ENCODE results near the gene SHF.

The SHF gene

GRCh38 chr15:45168286-45168685, 19.5 kb downstream of the SHF start:
- CTCF ChIA-PET, result interaction anchor here (0.6 to 1.8 kb wide), 11 partner anchors 8 to 289 kb away, joined by 3 to 9 read pairs (median 3); no protein-coding TSS in a partner anchor
- H3K27ac ChIP-seq (ENCODE audit: extremely low read depth, low read depth, low read length), result no peak overlapping the region

DNA sequence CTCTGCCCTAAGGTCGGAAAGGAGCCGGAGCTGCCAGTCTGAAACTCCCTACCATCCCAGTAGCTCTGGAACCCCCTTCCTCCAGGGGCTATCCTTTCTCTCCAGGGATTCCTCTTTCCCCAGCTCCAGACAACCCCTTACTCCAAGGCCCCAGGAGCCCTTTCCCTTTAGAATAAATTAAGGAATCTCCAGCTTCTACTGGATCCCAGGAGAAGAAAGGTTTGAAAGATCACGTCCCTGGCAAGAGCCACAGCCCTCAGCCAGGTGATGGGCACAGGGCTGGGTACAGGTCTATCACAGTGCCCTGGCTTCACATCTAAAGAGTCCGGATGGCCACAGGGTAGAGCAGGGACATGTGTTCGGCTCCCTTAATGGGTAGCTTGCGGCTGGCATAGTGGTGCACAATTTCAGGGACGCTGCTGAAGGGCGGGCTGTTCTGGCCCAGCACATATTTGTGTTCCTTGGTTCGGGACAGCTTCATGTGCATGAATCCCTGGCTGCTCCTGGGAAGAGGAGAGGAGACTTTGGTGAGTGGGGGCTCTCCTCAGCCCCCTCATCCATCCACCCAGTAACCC, 20.0 kb downstream of the SHF start:
- no peak overlapping the region; the same call in 1 of the 2 replicates for H3K4me3 ChIP-seq (ENCODE audit: low read depth, low read length)
- TF ChIP-seq ZNF777 (tag by site-specific recombination; IDR thresholded peaks at IDR 0.05; ENCODE audit: borderline replicate concordance) (no peak), ZBTB48 (tag by site-specific recombination; IDR thresholded peaks at IDR 0.05) (peak; percentile 26; the same call in 1 of the 2 replicates)
- no peak overlapping the region for H3K27ac ChIP-seq (ENCODE audit: extremely low read depth, low read depth, low read length)
- no peaks in the 10 kb centered on the region for H3K36me3 ChIP-seq (ENCODE audit: control insufficient read depth in 2 of 2, insufficient read depth in 1 of 2, low read length in 2 of 2)
- no peaks in the 10 kb centered on the region for H3K9me3 ChIP-seq (ENCODE audit: control insufficient read depth, insufficient read depth, low read depth, low read length)
- 0 out of 2 replicates have a peak, but pooled peaks cover 2% of the 10 kb centered on the region for H3K4me1 ChIP-seq (ENCODE audit: control insufficient read depth, insufficient read depth, low read length)
- ChIA-PET CTCF (interaction anchor here (0.6 to 1.8 kb wide), 10 partner anchors 9 to 290 kb away, joined by 3 to 9 read pairs (median 3); no protein-coding TSS in a partner anchor), POLR2A (interaction anchor here (0.9 to 2.5 kb wide), 2 partner anchors 20 to 33 kb away, joined by 3 to 13 read pairs; partner anchors contain the start of gene SHF)

More at GRCh38 chr15:45168286-45168685, 19.5 kb downstream of the SHF start:
- no peaks in the 10 kb centered on the region for H3K9me3 ChIP-seq (ENCODE audit: control insufficient read depth, insufficient read depth, low read depth, low read length)
- H3K4me3 ChIP-seq (ENCODE audit: low read depth, low read length), result no peak overlapping the region
- POLR2A ChIA-PET, result interaction anchor here (0.9 to 2.5 kb wide), 2 partner anchors 19 to 32 kb away, joined by 3 to 13 read pairs; partner anchors contain the start of gene SHF
- no peaks in the 10 kb centered on the region for H3K36me3 ChIP-seq (ENCODE audit: control insufficient read depth in 2 of 2, insufficient read depth in 1 of 2, low read length in 2 of 2)
- H3K4me1 ChIP-seq (ENCODE audit: control insufficient read depth, insufficient read depth, low read length), result 0 out of 2 replicates have a peak, but pooled peaks cover 2% of the 10 kb centered on the region
- TF ChIP-seq ZNF140 (tag by site-specific recombination; IDR thresholded peaks at IDR 0.05), result no peak
- no peak for TF ChIP-seq ZNF311 (tag by site-specific recombination; IDR thresholded peaks at IDR 0.05; ENCODE audit: borderline replicate concordance)
- TF ChIP-seq ZNF548 (tag by site-specific recombination; IDR thresholded peaks at IDR 0.05), result no peak
- TF ChIP-seq ZNF274 (IDR thresholded peaks at IDR 0.05; ENCODE audit: low read length), result no peak
- TF ChIP-seq ZNF274 (tag by site-specific recombination; IDR thresholded peaks at IDR 0.05; ENCODE audit: borderline replicate concordance), result no peak
- TF ChIP-seq KLF17 (tag by site-specific recombination; IDR thresholded peaks at IDR 0.05), result no peak
- no peak for TF ChIP-seq ZSCAN23 (tag by site-specific recombination; IDR thresholded peaks at IDR 0.05)

DNA sequence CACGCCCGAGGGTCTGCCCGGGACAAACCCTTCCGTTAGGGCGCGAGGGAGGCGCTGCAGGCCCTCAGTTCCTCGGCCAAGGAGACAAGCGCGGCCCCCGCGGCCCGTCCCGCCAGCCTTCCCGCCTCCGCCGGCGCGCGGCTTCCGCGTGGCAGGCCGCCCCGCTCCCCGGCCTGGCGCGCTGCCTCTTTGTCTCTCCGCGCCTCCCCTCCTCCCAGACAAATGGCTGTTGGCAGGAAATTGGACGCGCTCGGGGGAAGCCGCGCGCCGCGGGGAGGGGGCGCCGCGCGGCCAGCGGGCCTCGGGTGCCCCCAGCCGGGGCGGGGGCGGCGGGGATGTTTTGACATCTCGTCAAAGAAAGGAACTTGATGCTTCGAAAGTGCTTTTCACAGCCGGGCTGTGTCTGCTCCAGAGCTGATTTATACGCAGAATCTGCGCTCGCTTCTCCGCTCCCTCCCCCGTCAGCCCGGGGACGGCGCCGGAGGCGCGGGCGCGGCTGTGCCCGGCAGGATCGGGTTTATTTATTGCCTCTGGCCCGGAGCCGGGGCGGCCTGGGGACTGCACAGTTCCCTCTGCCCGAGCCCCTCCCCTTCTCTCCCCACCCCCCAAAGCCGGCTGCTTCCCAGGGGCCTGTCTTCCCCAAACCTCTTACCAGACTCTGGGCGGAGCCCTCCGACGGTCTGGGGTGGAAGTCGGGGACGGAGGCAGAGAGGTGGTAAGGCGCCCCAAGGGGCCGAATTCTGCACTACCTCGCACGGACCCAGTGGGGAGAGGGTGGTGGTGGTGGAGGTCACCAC, 20.7 kb downstream of the SHF start:
- POLR2A ChIA-PET, result interaction anchor here (2.5 kb wide), 1 partner anchor 20 kb away, joined by 13 read pairs; the partner anchor contains the start of gene SHF
- Histone ChIP-seq H3K36me3 (ENCODE audit: control insufficient read depth in 2 of 2, insufficient read depth in 1 of 2, low read length in 2 of 2) (no peaks in the 10 kb centered on the region), H3K27ac (ENCODE audit: extremely low read depth, low read depth, low read length) (peak overlapping the region; percentile 95), H3K9me3 (ENCODE audit: control insufficient read depth, insufficient read depth, low read depth, low read length) (no peaks in the 10 kb centered on the region), H3K4me3 (ENCODE audit: low read depth, low read length) (peak overlapping the region; percentile 42), H3K4me1 (ENCODE audit: control insufficient read depth, insufficient read depth, low read length) (0 out of 2 replicates have a peak, but pooled peaks cover 2% of the 10 kb centered on the region)
- CTCF ChIA-PET, result interaction anchor here (0.8 to 1.8 kb wide), 8 partner anchors 10 to 290 kb away, joined by 3 to 9 read pairs (median 3); no protein-coding TSS in a partner anchor
- TF ChIP-seq ZEB2 (tag by site-specific recombination; IDR thresholded peaks at IDR 0.05) (0 out of 2 replicates have a peak, but pooled peaks have one; percentile 34), ZNF600 (tag by site-specific recombination; IDR thresholded peaks at IDR 0.05) (no peak), KLF1 (tag by site-specific recombination; IDR thresholded peaks at IDR 0.05) (0 out of 2 replicates have a peak, but pooled peaks have one; percentile 12), ZNF214 (tag by site-specific recombination; IDR thresholded peaks at IDR 0.05; ENCODE audit: borderline replicate concordance) (no peak), ZBTB10 (tag by site-specific recombination; IDR thresholded peaks at IDR 0.05) (0 out of 2 replicates have a peak, but pooled peaks have one; percentile 46), ZNF140 (tag by site-specific recombination; IDR thresholded peaks at IDR 0.05) (no peak), ZXDB (tag by site-specific recombination; IDR thresholded peaks at IDR 0.05) (peak; percentile 35; the same call in 1 of the 2 replicates), ZNF324 (tag by site-specific recombination; IDR thresholded peaks at IDR 0.05) (no peak), SP3 (tag by site-specific recombination; IDR thresholded peaks at IDR 0.05) (peak; percentile 35; the same call in 1 of the 2 replicates), ZNF221 (tag by site-specific recombination; IDR thresholded peaks at IDR 0.05; ENCODE audit: borderline replicate concordance) (no peak)
- TF ChIP-seq, protein P1, sequence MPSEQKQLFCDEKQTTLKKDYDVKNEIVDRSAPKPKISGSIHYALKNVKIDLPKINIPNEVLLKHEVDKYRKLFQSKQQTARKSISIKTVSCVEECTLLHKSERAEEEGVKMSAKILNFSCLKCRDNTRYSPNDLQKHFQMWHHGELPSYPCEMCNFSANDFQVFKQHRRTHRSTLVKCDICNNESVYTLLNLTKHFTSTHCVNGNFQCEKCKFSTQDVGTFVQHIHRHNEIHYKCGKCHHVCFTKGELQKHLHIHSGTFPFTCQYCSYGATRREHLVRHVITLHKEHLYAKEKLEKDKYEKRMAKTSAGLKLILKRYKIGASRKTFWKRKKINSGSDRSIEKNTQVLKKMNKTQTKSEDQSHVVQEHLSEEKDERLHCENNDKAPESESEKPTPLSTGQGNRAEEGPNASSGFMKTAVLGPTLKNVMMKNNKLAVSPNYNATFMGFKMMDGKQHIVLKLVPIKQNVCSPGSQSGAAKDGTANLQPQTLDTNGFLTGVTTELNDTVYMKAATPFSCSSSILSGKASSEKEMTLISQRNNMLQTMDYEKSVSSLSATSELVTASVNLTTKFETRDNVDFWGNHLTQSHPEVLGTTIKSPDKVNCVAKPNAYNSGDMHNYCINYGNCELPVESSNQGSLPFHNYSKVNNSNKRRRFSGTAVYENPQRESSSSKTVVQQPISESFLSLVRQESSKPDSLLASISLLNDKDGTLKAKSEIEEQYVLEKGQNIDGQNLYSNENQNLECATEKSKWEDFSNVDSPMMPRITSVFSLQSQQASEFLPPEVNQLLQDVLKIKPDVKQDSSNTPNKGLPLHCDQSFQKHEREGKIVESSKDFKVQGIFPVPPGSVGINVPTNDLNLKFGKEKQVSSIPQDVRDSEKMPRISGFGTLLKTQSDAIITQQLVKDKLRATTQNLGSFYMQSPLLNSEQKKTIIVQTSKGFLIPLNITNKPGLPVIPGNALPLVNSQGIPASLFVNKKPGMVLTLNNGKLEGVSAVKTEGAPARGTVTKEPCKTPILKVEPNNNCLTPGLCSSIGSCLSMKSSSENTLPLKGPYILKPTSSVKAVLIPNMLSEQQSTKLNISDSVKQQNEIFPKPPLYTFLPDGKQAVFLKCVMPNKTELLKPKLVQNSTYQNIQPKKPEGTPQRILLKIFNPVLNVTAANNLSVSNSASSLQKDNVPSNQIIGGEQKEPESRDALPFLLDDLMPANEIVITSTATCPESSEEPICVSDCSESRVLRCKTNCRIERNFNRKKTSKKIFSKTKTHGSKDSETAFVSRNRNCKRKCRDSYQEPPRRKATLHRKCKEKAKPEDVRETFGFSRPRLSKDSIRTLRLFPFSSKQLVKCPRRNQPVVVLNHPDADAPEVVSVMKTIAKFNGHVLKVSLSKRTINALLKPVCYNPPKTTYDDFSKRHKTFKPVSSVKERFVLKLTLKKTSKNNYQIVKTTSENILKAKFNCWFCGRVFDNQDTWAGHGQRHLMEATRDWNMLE (tag by site-specific recombination; conservative IDR thresholded peaks at IDR 0.05; ENCODE audit: low read depth), result no peak
